HCT116 (cell line): Measurements from ENCODE around the gene DOCK3. TPM values are rescaled to one million over a fixed set of nuclear protein-coding genes. Genes with fewer than 3 reads are reported as not detected.

Experiments
- ATAC-seq: fragments of 200-7000 bp; cut with Tn5 transposase; 2 replicates; pipeline ENCODE4 v1.9.1; 2020; ENCODE audit warnings: mild to moderate bottlenecking, moderate library complexity
- BruUV-seq: library from RNA; stranded (reverse); fragments of 400-500 nt; replicated peaks from 2 replicates; lab custom pipeline; 2021; lab: Mats Ljungman, UMichigan
- CTCF ChIA-PET: fragments of 300-600 bp; sonication (Branson Sonifier 250); formaldehyde crosslinking; loops from one replicate; lab custom pipeline; 2021; ENCODE audit warnings: antibody characterized with exemption; lab: Charles Lee
- POLR2A ChIA-PET: fragments of 300-600, 350-600 bp; sonication (Branson Sonifier 250); formaldehyde crosslinking; loops from one replicate; lab custom pipeline; 2021; ENCODE audit warnings: antibody characterized with exemption; lab: Charles Lee
- RAD21 ChIA-PET, 2 experiments: fragments of 300-600 bp; sonication (Branson Sonifier 250); formaldehyde crosslinking; loops; one replicate each; lab custom pipeline; 2023; ENCODE audit warnings: low total read pairs in 2 of 2; ENCODE audit not compliant: uncharacterized antibody in 2 of 2, unreplicated experiment in 2 of 2, low non-redundant PET in 1 of 2; lab: Charles Lee
- DNase-seq: peaks from one replicate; pipeline ENCODE4 v3.0.0-alpha.2; 2010; ENCODE audit warnings: low read depth, low spot score
- H2AFZ ChIP-seq: fragments of 200-600 bp; shearing (Covaris generic), sonication (generic); 2 replicates; pipeline ENCODE4 v1.6.1; 2017; ENCODE audit warnings: low read depth, mixed run types, mixed read lengths, antibody characterized with exemption, low read length; ENCODE audit not compliant: poor library complexity, severe bottlenecking
- H3K27ac ChIP-seq: 2 replicates; pipeline ENCODE4 v1.5.1; 2012; ENCODE audit warnings: low read depth, low read length
- H3K27me3 ChIP-seq: fragments of 200-600 bp; sonication (generic); 2 replicates; pipeline ENCODE4 v1.6.1; 2016; ENCODE audit warnings: mixed run types, low read length, mixed read lengths; ENCODE audit not compliant: insufficient read depth
- H3K36me3 ChIP-seq, 2 experiments: fragments of 200-500 bp in 1 of 2; fragments of 200-600 bp in 1 of 2; sonication (Bioruptor generic) in 1 of 2; sonication (generic) in 1 of 2; 2 replicates each; pipeline versions ENCODE4 v1.5.1 to v1.6.1; 2014 to 2016; ENCODE audit warnings: low read length in 2 of 2, inconsistent platforms in 1 of 2, mixed read lengths in 1 of 2, mixed run types in 1 of 2; ENCODE audit not compliant: insufficient read depth in 2 of 2, control insufficient read depth in 1 of 2
- H3K4me1 ChIP-seq, 2 experiments: fragments of 200-600 bp in 1 of 2; sonication (generic) in 1 of 2; 2 replicates each; pipeline versions ENCODE4 v1.5.1 to v1.6.1; 2012 to 2017; ENCODE audit warnings: low read length in 2 of 2, inconsistent platforms in 1 of 2, mild to moderate bottlenecking in 1 of 2, mixed read lengths in 1 of 2, mixed run types in 1 of 2, moderate library complexity in 1 of 2; ENCODE audit not compliant: insufficient read depth in 2 of 2, control insufficient read depth in 1 of 2
- H3K4me2 ChIP-seq: fragments of 200-600 bp; sonication (generic); 2 replicates; pipeline ENCODE4 v1.6.1; 2017; ENCODE audit warnings: mixed run types, low read length, mixed read lengths
- H3K4me3 ChIP-seq, 2 experiments: fragments of 200-600 bp in 1 of 2; sonication (generic) in 1 of 2; replicated peaks in 1 of 2; 2 replicates each; pipeline ENCODE4 v1.5.1; 2011 to 2016; ENCODE audit warnings: low read length in 2 of 2, control low read depth in 1 of 2, low read depth in 1 of 2, mild to moderate bottlenecking in 1 of 2, mixed read lengths in 1 of 2, mixed run types in 1 of 2
- H3K79me2 ChIP-seq: fragments of 200-600 bp; sonication (generic); 2 replicates; pipeline ENCODE4 v1.6.1; 2017; ENCODE audit warnings: mild to moderate bottlenecking, mixed run types, low read length, moderate library complexity, mixed read lengths; ENCODE audit not compliant: insufficient read depth
- H3K9ac ChIP-seq: fragments of 200-600 bp; sonication (generic); 2 replicates; pipeline ENCODE4 v1.6.1; 2016; ENCODE audit warnings: low read length, mixed read lengths
- H3K9me2 ChIP-seq: fragments of 200-600 bp; sonication (generic), shearing (Covaris generic); 2 replicates; pipeline ENCODE4 v1.6.1; 2017; ENCODE audit warnings: mixed run types, mild to moderate bottlenecking, moderate library complexity; ENCODE audit not compliant: insufficient read depth
- H3K9me3 ChIP-seq, 2 experiments: fragments of 200-500 bp in 1 of 2; fragments of 200-600 bp in 1 of 2; sonication (Bioruptor generic) in 1 of 2; sonication (generic) in 1 of 2; 2 replicates each; pipeline ENCODE4 v1.6.1; 2014 to 2017; ENCODE audit warnings: low read length in 2 of 2, mixed read lengths in 2 of 2, inconsistent platforms in 1 of 2, low read depth in 1 of 2, mild to moderate bottlenecking in 1 of 2, mixed run types in 1 of 2, moderate library complexity in 1 of 2; ENCODE audit not compliant: control insufficient read depth in 1 of 2, insufficient read depth in 1 of 2
- H4K20me1 ChIP-seq: fragments of 200-600 bp; sonication (generic), shearing (Covaris generic); 2 replicates; pipeline ENCODE4 v1.6.1; 2017; ENCODE audit warnings: mixed run types, mild to moderate bottlenecking, moderate library complexity; ENCODE audit not compliant: insufficient read depth
- CBX3 ChIP-seq: IDR thresholded peaks from 2 replicates; pipeline ENCODE4 v1.6.1; 2012; ENCODE audit warnings: low read depth
- CEBPB ChIP-seq: IDR thresholded peaks from 2 replicates; pipeline ENCODE4 v1.6.1; 2012; ENCODE audit warnings: low read depth
- ELF1 ChIP-seq: IDR thresholded peaks from 2 replicates; pipeline ENCODE4 v1.6.1; 2012; ENCODE audit warnings: low read depth, borderline replicate concordance
- FOSL1 ChIP-seq: IDR thresholded peaks from 2 replicates; pipeline ENCODE4 v1.6.1; 2012; ENCODE audit warnings: low read depth
- JUND ChIP-seq: IDR thresholded peaks from 2 replicates; pipeline ENCODE4 v1.6.1; 2012
- POLR2A ChIP-seq: IDR thresholded peaks from 2 replicates; pipeline ENCODE4 v1.7.0; 2011; ENCODE audit warnings: borderline replicate concordance; ENCODE audit not compliant: insufficient read depth, insufficient read length; ENCODE audit errors: extremely low read depth
- POLR2AphosphoS5 ChIP-seq: IDR thresholded peaks from 2 replicates; pipeline ENCODE4 v1.6.1; 2011; ENCODE audit warnings: mild to moderate bottlenecking, low read depth, low read length, moderate library complexity
- RAD21 ChIP-seq: IDR thresholded peaks from 2 replicates; pipeline ENCODE4 v1.6.1; 2012; ENCODE audit warnings: low read depth, mild to moderate bottlenecking
- SIN3A ChIP-seq: IDR thresholded peaks from 2 replicates; pipeline ENCODE4 v1.6.1; 2012; ENCODE audit warnings: low read depth
- TCF7L2 ChIP-seq: IDR thresholded peaks from 2 replicates; pipeline ENCODE4 v1.7.0; 2011; ENCODE audit warnings: borderline replicate concordance, inconsistent platforms; ENCODE audit not compliant: insufficient read depth, insufficient read length; ENCODE audit errors: extremely low read depth
- YY1 ChIP-seq: IDR thresholded peaks from 2 replicates; pipeline ENCODE4 v1.6.1; 2011; ENCODE audit warnings: low read length, low read depth, moderate library complexity, mild to moderate bottlenecking; ENCODE audit not compliant: insufficient replicate concordance; ENCODE audit errors: extremely low read depth
- ZFX ChIP-seq: fragments of 450-650 bp; IDR thresholded peaks from 2 replicates; pipeline ENCODE4 v1.6.1; 2017
- intact Hi-C: fragments of 100-400 bp; cut with micrococcal nuclease; formaldehyde crosslinking; loops from 2 replicates; pipeline ENCODE4 v1.10.0; 2022
- total RNA-seq: library from RNA; stranded (reverse); gene quantifications from one replicate; pipeline ENCODE4 v1.2.1, GENCODE V29; 2021; ENCODE audit not compliant: unreplicated experiment
- TF ChIP-seq, protein P1 (sequence below): IDR thresholded peaks from 2 replicates; pipeline ENCODE4 v1.6.1; 2011; ENCODE audit warnings: mild to moderate bottlenecking, low read length, moderate library complexity; ENCODE audit not compliant: insufficient replicate concordance; ENCODE audit errors: extremely low read depth
- TF ChIP-seq, protein P2 (sequence below): IDR thresholded peaks from 2 replicates; pipeline ENCODE4 v1.6.1; 2012
- TF ChIP-seq, protein P3 (sequence below): IDR thresholded peaks from 2 replicates; pipeline ENCODE4 v1.6.1; 2012; ENCODE audit warnings: low read depth
- TF ChIP-seq, protein P4 (sequence below), 3 experiments: fragments of 200-600 bp in 1 of 3; sonication (generic) in 1 of 3; IDR thresholded peaks in 2 of 3; conservative IDR thresholded peaks in 1 of 3; 2 replicates each; pipeline ENCODE4 v1.5.1; 2012 to 2017; ENCODE audit warnings: low read depth in 2 of 3, low read length in 2 of 3, antibody characterized with exemption in 1 of 3, borderline replicate concordance in 1 of 3, control low read depth in 1 of 3, mild to moderate bottlenecking in 1 of 3, mixed read lengths in 1 of 3, mixed run types in 1 of 3, moderate library complexity in 1 of 3; ENCODE audit not compliant: insufficient read depth in 1 of 3

DOCK3 gene
- total RNA-seq, 1 experiment from 2014 or later = 4.2 TPM

DNA sequence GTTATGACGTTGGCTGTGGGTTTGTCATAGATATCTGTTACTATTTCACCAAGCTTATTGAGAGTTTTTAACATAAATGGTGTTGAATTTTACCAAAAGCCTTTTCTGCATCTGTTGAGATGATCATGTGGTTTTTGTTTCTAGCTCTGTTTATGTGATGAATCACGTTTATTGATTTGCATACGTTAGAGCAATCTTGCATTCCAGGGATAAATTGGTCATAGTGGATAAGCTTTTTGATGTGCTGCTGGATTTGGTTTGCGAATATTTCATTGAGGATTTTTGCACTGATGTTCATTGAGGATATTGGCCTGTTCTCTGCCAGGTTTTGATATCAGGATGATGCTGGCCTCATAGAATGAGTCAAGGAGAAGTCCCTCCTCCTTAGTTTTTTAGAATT lies 117.8 kb downstream of the DOCK3 start:
- ChIA-PET RAD21 (interaction anchor here in 1 of 2 experiments (0.7 kb wide), 1 partner anchor 170 kb away, joined by 5 read pairs; no protein-coding TSS in a partner anchor), POLR2A (no interaction called here), CTCF (no interaction called here)
- H3K27me3 ChIP-seq = no peaks in the 10 kb centered on the region
- DNase-seq (no peak), ATAC-seq (no peak)
- H4K20me1 ChIP-seq = no peaks in the 10 kb centered on the region
- H2AFZ ChIP-seq = no peak overlapping the region
- intact Hi-C loops = no loop called here
- H3K79me2 ChIP-seq = no peaks in the 10 kb centered on the region
- no TSS peak for BruUV-seq
- H3K9me2 ChIP-seq = no peaks in the 10 kb centered on the region
- no peak overlapping the region for H3K4me2 ChIP-seq
- no peaks in the 10 kb centered on the region for H3K4me1 ChIP-seq
- no peaks in the 10 kb centered on the region for H3K36me3 ChIP-seq
- H3K4me3 ChIP-seq = no peak overlapping the region
- no peak overlapping the region for H3K27ac ChIP-seq
- H3K9me3 ChIP-seq = no peaks in the 10 kb centered on the region
- H3K9ac ChIP-seq = no peak overlapping the region
- TF ChIP-seq, protein P1, sequence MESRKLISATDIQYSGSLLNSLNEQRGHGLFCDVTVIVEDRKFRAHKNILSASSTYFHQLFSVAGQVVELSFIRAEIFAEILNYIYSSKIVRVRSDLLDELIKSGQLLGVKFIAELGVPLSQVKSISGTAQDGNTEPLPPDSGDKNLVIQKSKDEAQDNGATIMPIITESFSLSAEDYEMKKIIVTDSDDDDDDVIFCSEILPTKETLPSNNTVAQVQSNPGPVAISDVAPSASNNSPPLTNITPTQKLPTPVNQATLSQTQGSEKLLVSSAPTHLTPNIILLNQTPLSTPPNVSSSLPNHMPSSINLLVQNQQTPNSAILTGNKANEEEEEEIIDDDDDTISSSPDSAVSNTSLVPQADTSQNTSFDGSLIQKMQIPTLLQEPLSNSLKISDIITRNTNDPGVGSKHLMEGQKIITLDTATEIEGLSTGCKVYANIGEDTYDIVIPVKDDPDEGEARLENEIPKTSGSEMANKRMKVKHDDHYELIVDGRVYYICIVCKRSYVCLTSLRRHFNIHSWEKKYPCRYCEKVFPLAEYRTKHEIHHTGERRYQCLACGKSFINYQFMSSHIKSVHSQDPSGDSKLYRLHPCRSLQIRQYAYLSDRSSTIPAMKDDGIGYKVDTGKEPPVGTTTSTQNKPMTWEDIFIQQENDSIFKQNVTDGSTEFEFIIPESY = no peak
- TF ChIP-seq RAD21 = no peak
- TF ChIP-seq, protein P2, sequence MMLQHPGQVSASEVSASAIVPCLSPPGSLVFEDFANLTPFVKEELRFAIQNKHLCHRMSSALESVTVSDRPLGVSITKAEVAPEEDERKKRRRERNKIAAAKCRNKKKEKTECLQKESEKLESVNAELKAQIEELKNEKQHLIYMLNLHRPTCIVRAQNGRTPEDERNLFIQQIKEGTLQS = no peak
- TF ChIP-seq TCF7L2 = no peak
- TF ChIP-seq JUND = no peak
- no peak for TF ChIP-seq ZFX
- no peak for TF ChIP-seq FOSL1
- TF ChIP-seq, protein P3, sequence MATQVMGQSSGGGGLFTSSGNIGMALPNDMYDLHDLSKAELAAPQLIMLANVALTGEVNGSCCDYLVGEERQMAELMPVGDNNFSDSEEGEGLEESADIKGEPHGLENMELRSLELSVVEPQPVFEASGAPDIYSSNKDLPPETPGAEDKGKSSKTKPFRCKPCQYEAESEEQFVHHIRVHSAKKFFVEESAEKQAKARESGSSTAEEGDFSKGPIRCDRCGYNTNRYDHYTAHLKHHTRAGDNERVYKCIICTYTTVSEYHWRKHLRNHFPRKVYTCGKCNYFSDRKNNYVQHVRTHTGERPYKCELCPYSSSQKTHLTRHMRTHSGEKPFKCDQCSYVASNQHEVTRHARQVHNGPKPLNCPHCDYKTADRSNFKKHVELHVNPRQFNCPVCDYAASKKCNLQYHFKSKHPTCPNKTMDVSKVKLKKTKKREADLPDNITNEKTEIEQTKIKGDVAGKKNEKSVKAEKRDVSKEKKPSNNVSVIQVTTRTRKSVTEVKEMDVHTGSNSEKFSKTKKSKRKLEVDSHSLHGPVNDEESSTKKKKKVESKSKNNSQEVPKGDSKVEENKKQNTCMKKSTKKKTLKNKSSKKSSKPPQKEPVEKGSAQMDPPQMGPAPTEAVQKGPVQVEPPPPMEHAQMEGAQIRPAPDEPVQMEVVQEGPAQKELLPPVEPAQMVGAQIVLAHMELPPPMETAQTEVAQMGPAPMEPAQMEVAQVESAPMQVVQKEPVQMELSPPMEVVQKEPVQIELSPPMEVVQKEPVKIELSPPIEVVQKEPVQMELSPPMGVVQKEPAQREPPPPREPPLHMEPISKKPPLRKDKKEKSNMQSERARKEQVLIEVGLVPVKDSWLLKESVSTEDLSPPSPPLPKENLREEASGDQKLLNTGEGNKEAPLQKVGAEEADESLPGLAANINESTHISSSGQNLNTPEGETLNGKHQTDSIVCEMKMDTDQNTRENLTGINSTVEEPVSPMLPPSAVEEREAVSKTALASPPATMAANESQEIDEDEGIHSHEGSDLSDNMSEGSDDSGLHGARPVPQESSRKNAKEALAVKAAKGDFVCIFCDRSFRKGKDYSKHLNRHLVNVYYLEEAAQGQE = no peak
- no peak for TF ChIP-seq CEBPB
- no peak for TF ChIP-seq CBX3
- TF ChIP-seq SIN3A = no peak
- TF ChIP-seq POLR2AphosphoS5 = no peak
- no peak for TF ChIP-seq YY1
- no peak for TF ChIP-seq ELF1
- no peak for TF ChIP-seq POLR2A
- TF ChIP-seq, protein P4, sequence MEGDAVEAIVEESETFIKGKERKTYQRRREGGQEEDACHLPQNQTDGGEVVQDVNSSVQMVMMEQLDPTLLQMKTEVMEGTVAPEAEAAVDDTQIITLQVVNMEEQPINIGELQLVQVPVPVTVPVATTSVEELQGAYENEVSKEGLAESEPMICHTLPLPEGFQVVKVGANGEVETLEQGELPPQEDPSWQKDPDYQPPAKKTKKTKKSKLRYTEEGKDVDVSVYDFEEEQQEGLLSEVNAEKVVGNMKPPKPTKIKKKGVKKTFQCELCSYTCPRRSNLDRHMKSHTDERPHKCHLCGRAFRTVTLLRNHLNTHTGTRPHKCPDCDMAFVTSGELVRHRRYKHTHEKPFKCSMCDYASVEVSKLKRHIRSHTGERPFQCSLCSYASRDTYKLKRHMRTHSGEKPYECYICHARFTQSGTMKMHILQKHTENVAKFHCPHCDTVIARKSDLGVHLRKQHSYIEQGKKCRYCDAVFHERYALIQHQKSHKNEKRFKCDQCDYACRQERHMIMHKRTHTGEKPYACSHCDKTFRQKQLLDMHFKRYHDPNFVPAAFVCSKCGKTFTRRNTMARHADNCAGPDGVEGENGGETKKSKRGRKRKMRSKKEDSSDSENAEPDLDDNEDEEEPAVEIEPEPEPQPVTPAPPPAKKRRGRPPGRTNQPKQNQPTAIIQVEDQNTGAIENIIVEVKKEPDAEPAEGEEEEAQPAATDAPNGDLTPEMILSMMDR (IDR thresholded peaks at IDR 0.05 in 2 of 3, conservative IDR thresholded peaks at IDR 0.05 in 1 of 3; ENCODE audit: borderline replicate concordance in 1 of 3, insufficient read depth in 1 of 3, low read depth in 2 of 3, low read length in 2 of 3) = no peak
